Measurements from ENCODE around the gene TNFSF12.

Gene TNFSF12

DNA sequence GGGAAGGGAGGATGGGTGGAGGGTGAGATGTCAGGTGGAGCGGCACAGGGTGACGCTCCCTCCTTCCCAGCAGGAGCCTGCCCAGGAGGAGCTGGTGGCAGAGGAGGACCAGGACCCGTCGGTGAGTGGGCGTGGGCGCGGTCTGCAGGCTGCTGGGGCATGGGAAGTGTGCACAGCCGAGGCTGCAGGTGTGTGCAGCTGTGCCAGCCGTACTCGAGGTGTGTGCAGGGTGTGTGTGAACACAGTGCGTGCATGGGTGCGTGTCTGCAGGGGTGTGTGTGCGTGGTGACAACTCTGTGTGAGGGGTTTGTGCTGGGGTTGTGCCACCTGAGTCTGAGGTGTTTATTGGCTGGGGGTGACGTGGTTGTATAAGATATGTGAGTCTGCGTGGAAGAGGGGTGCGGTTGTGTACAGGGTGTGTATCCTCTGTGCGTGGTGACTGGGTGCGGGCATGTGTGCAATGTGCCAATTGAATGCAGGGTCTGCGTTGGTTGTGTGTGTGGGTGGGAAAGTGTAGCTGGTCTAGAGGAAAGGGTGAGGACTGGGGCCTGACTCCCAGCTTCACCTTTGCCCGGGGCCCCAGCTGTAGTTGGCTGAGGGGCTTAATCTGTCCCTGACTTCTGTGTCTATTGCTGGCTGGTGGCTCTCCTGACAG is 670 bp downstream of the TNFSF12 start:
- DNase-seq, result no peak

DNA sequence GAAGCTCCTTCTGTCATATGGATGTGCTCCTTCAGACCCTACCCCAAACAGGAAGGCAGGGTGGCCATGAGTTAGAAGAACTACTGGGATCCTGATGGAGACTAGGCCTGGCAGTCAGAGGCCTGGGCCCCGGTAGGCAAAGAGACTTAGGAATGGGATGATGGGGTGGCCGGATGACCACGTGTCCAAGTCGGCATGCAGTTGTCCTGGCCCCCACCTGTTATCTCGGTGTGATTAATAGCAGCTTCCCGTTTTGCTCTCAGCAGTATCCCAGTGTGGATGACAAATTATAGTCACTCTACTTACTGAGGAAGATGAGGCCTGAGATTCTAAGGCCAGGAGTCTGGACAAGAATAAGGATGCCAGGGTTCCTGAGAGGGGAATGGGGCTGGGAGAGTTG is 1.5 kb downstream of the TNFSF12 start:
- no peak for DNase-seq

DNA sequence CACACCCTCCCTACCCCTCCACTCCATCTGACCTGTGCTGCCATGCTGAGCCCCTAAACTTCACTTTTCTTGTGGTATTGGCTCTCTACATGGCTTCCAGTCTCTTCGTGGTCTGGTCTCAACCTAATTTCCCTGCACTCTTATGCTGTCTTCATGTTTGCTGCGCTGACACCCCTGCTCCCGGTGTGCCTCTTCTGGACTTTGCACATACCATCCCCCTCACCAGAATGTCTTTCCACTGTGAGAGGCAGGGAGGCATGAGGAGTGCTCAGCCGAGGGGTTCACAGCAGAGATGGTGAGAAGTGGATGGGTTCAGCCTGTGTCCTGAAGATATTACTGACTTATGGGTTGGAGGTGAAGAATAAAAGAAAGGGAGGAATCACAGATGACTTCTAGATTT is 2.5 kb downstream of the TNFSF12 start:
- DNase-seq, result no peak

DNA sequence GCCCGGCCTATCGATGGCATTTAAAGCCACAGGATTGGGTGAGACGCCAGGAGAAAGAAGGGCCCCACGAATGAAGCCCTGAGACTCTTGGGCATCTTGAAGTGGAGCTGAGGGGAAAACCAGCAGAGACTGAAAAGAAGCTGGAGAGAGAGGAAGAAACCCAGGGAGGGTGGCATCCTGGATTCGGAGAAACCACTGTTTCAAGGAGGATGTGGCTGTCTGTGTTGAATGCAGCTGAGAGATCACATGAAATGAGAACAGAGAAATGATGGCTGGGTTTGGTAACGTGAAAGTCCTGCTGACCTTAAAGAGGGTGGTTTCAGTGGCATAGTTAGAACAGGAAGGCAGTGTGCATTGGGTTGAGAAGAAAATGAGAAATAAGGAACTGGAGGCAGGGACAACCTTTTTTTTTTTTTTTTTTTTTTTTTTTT is 3.8 kb downstream of the TNFSF12 start:
- DNase-seq, result peak; percentile 80

DNA sequence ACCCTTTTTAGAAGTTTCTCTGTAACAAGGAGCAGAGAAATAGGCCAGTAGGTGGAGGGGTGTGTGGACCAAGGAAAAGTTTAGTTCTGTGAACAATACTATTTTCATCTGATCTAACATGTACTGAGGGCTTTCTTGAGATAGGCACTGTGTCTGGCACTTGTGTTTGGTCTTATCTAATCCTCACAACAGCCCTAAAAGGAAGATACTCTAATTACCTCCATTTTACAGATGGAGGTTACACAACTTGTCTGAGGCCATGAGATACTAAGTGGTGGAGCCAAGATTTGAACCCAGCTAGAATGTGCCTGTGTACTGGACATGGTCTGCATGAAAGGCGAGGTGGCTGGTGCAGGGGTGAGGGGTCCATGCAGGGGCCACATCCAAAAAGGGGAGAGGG is 4.5 kb downstream of the TNFSF12 start:
- no peak for DNase-seq

DNA sequence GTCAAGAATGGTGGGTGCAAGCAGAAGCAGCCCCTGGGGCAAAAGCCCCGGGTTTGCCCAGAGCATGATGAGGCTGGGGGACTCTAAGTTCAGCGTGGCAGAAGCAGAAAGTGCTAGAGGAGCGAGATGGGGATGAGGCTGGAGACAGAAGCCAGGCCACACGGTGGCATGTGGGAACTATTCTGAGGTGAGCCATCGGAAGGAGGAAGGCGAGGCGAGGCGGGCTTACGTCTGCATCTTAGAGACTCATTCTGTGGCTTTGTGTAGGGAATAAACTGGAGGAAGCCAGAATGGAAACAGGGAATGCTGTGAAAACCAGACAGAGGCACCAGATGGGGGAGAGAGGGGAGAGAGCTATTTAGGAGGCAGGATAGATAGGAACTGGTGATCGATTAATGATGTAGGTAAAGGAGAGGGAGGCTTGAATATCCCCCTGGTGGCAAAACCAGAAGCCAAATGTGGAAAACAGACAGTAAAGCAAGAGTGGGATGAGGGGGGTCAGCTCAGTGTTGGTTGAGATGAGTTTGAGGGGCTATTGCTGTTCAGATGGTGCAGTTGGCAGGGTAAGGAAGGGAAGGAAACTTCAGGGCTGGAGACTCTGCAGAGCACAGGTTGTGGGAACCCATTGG is 6.6 kb downstream of the TNFSF12 start:
- no peak for DNase-seq

DNA sequence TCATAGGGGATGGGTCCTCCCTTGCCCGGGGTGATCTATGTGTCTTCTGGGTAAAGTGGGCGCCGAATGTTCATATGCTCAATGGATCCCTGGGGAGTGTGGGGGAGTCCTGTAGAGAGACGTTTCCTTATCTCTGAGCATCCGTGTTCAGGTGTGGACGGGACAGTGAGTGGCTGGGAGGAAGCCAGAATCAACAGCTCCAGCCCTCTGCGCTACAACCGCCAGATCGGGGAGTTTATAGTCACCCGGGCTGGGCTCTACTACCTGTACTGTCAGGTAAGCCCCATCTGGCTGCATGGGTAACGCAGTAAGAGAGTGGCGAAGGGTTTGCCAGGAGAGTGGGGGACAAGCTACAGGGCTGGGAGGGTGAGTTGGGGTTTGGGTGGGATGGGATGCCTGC is 7.8 kb downstream of the TNFSF12 start:
- DNase-seq, result no peak

DNA sequence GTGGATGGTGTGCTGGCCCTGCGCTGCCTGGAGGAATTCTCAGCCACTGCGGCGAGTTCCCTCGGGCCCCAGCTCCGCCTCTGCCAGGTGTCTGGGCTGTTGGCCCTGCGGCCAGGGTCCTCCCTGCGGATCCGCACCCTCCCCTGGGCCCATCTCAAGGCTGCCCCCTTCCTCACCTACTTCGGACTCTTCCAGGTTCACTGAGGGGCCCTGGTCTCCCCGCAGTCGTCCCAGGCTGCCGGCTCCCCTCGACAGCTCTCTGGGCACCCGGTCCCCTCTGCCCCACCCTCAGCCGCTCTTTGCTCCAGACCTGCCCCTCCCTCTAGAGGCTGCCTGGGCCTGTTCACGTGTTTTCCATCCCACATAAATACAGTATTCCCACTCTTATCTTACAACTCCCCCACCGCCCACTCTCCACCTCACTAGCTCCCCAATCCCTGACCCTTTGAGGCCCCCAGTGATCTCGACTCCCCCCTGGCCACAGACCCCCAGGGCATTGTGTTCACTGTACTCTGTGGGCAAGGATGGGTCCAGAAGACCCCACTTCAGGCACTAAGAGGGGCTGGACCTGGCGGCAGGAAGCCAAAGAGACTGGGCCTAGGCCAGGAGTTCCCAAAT is 8.4 kb downstream of the TNFSF12 start:
- DNase-seq, result no peak

DNA sequence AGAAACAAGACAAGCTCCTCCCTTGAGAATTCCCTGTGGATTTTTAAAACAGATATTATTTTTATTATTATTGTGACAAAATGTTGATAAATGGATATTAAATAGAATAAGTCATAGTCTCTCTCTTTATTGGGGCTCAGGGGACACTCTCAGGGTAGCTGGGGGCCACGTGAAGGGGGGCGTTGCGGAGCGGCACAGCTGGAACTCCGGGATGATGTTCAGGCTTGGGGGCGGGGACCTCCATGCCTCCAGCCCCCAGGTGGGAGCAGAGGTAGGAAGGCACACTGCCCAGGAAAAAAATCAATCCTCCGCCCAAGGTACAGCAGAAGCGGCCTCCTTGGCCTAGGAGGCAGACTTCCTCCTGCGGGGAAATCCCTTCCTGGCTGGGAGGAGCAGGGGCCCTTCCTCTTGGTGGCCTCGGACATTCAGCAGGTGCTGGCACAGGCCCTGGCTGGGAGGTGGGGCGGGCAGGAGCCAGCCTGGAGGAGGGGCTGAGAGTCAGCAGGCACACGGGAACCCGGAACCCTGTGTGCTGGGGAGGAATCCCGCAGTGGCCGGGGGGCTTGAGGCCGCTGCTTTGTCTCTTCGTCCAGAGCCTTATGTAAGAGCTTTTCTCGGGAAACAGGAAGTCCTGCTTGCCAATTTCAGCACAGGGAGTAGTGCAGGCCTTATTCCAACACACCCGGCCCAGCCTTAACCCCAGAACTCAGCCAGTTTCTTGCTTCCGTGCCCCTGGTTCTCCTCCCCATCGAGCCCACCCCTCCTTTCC is 9.1 kb downstream of the TNFSF12 start:
- DNase-seq, result peak; percentile 85

DNA sequence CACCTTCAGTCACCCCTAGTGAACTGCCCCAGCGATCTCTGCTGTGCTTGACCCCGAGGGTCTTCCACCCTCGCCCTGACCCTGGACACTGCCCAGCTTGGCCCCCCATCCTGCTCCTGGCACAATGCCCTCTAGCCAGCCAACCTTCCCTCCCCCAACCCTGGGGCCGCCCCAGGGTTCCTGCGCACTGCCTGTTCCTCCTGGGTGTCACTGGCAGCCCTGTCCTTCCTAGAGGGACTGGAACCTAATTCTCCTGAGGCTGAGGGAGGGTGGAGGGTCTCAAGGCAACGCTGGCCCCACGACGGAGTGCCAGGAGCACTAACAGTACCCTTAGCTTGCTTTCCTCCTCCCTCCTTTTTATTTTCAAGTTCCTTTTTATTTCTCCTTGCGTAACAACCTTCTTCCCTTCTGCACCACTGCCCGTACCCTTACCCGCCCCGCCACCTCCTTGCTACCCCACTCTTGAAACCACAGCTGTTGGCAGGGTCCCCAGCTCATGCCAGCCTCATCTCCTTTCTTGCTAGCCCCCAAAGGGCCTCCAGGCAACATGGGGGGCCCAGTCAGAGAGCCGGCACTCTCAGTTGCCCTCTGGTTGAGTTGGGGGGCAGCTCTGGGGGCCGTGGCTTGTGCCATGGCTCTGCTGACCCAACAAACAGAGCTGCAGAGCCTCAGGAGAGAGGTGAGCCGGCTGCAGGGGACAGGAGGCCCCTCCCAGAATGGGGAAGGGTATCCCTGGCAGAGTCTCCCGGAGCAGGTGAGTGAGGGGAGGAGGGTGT is 9.9 kb downstream of the TNFSF12 start, which contains the start of gene TNFSF13:
Gene TNFSF13, plus strand, starts transcription at position 207 of the 776 bp plus-strand sequence. Its CDS starts 290 bp downstream, at position 497.
- DNase-seq, result peak; percentile 33

DNA sequence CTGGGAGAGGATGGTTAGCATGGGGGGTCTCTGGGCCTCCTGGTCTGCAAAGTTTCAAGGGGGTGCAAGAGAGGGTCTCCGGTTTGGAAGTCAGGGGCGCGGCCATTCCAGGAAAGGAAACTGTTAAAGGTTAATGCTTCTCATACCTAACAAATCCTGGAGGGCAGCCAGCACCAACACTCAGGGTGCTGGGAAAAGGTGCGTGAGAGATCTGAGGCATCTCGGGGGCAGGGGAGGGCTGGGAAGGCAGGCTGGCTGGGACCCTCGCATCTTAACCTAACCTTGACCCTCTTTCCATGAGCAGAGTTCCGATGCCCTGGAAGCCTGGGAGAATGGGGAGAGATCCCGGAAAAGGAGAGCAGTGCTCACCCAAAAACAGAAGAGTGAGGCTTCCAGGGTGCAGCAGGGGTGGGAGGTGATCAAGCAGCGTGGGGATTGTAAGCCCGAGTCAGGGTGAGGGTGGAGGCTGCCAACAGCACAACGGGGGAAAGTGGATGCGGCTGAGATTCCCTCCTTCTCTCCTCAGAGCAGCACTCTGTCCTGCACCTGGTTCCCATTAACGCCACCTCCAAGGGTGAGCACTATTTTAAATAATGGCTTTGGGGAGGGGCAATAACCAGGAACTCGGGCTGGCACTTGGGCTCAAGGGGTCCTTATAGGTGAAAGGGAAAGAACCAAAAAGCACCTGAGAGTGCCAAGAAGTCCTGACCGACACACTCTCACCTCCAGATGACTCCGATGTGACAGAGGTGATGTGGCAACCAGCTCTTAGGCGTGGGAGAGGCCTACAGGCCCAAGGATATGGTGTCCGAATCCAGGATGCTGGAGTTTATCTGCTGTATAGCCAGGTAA is 10.7 kb downstream of the TNFSF12 start:
- no peak for DNase-seq

DNA sequence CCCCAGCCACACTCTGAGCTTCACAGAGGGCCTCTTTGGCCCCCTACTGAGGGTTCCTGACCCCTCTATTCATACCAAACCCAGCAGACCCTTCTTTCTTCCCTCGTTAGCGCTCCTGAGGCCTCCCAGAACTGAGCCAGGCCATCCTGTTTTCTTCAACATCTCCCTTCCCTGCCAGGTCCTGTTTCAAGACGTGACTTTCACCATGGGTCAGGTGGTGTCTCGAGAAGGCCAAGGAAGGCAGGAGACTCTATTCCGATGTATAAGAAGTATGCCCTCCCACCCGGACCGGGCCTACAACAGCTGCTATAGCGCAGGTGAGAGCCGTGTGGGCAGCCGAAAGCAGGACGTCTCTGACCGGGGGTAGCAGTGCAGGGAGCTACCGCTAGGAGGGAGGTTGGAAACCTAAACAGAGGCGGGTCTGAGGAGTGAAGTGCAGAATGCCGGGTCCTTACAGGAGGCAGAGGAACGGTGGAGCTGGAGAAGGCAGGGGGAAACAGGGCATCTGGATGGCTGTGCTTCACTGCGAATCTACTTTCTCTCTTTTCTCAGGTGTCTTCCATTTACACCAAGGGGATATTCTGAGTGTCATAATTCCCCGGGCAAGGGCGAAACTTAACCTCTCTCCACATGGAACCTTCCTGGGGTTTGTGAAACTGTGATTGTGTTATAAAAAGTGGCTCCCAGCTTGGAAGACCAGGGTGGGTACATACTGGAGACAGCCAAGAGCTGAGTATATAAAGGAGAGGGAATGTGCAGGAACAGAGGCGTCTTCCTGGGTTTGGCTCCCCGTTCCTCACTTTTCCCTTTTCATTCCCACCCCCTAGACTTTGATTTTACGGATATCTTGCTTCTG is 11.5 kb downstream of the TNFSF12 start:
- DNase-seq, result no peak

DNA sequence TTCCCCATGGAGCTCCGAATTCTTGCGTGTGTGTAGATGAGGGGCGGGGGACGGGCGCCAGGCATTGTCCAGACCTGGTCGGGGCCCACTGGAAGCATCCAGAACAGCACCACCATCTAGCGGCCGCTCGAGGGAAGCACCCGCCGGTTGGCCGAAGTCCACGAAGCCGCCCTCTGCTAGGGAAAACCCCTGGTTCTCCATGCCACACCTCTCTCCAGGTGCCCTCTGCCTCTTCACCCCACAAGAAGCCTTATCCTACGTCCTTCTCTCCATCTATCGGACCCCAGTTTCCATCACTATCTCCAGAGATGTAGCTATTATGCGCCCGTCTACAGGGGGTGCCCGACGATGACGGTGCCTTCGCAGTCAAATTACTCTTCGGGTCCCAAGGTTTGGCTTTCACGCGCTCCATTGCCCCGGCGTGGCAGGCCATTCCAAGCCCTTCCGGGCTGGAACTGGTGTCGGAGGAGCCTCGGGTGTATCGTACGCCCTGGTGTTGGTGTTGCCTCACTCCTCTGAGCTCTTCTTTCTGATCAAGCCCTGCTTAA is 12.2 kb downstream of the TNFSF12 start:
- DNase-seq, result peak; percentile 68

DNA sequence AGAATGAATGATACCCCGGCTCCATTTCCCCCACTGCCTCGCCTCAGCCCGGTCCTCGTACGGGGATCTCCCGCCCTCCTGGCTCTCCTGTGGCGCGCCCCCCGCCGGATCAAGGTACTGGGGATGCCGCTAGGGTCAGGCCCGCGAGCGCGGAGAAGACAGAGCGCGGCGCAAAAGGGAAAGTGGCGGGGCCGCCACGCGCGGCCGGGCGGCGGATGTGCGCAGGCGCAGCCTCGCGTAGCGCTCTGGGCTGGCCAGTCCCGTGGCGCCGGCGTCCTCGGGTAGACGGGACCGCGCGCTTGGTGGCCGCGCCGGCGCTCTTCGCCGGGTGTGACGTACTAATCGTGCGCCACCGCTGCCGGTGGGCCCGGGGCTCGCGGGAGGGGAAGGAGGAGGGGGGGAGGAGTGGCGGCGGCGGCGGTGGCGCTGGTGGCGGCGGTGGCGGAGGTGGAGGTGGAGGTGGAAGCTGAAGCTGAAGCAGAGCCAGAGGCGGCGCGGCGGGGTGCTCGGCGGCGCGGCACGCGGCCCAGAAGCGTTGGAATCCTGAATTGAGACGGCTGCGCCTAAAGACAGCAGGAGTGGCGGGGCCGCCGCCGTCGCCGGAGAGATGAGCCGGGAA is 12.8 kb downstream of the TNFSF12 start, which contains the start of gene SENP3:
Gene SENP3, plus strand, starts transcription at position 331 of the 619 bp plus-strand sequence. CDS start 1,158 bp downstream, outside the sequence.
- peak; percentile 87 for DNase-seq

DNA sequence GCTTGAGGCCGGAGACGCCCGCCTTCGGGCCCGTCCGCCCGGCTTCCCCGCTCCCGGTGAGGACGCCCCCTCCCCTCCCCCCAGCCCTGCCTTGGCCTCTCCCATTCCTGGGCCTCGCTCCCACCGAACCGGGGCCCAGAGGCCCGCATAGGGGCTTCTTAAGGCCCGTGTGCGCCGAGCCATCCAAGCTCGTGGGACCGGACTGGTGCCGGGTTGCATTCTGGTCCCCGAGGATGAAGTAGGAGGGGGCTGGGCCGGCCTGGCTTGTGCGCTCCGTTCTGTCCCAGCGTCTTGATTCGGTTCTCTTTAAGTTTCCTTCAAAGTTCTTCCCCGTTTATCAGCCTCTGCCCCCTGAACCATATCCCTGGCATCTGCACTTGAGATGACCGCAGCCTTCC is 13.3 kb downstream of the TNFSF12 start:
- no peak for DNase-seq

DNA sequence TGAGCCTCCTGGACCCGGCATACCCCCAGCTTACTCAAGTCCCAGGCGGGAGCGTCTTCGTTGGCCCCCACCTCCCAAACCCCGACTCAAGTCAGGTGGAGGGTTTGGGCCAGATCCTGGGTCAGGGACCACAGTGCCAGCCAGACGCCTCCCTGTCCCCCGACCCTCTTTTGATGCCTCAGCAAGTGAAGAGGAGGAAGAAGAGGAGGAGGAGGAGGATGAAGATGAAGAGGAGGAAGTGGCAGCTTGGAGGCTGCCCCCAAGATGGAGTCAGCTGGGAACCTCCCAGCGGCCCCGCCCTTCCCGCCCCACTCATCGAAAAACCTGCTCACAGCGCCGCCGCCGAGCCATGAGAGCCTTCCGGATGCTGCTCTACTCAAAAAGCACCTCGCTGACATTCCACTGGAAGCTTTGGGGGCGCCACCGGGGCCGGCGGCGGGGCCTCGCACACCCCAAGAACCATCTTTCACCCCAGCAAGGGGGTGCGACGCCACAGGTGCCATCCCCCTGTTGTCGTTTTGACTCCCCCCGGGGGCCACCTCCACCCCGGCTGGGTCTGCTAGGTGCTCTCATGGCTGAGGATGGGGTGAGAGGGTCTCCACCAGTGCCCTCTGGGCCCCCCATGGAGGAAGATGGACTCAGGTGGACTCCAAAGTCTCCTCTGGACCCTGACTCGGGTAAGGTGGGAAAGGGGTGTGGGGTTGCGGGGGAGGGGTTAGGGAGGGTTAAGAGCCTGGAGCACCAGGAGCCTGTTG is 14.4 kb downstream of the TNFSF12 start:
- DNase-seq, result no peak

DNA sequence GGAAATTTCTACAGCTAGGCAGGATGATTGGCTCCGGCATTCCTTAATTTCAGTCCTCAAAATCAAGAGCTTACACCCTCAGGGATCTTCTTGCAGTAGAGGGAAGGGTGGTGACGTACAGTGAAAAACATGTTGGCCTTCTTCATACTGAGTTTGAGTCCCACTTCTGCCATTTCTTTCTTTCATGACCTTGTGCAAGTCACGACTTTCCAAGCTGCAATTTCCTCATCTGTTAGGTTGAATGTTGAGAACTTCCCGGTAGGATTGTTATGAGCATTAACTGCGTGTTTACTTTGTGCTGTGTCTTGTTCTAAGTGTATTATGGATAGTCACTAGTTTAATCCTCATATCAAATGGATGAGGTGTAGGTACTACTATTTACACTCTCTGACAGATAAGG is 20.7 kb downstream of the TNFSF12 start:
- no peak for DNase-seq

DNA sequence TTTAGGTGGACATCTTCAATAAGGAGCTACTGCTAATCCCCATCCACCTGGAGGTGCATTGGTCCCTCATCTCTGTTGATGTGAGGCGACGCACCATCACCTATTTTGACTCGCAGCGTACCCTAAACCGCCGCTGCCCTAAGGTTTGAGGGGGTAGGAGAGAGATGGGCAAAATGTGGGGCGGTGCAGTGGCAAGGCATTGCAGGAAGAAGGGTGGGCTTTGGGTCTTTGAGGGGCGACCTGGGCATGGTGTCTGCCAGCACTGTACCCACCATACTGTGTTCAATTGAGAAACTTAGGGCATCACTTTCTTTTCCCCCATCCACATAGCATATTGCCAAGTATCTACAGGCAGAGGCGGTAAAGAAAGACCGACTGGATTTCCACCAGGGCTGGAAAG is 21.5 kb downstream of the TNFSF12 start:
- no peak for DNase-seq

DNA sequence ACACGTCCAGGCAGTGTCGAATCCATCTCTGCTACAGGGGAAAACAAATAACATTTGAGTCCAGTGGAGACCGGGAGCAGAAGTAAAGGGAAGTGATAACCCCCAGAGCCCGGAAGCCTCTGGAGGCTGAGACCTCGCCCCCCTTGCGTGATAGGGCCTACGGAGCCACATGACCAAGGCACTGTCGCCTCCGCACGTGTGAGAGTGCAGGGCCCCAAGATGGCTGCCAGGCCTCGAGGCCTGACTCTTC is 23.4 kb downstream of the TNFSF12 start:
- no peak for DNase-seq

All from GDM1 (cell line).